Fibroblast of mammary gland (primary cell): ENCODE results near the gene WDR7.
"Not testable (repeated sequence)": the region's sequence is repeated elsewhere in the genome, so short reads cannot be mapped to it uniquely, and the experiment has no call there.

Source experiments
- DNase-seq: peaks from one replicate; pipeline ENCODE4 v3.0.0-alpha.2; 2010; ENCODE audit warnings: low read depth
- H3K4me3 ChIP-seq: 2 replicates; pipeline ENCODE4 v1.5.1; 2011; ENCODE audit warnings: low read depth, mild to moderate bottlenecking, low read length, moderate library complexity; ENCODE audit not compliant: control insufficient read depth
- TF ChIP-seq, protein P1 (sequence below): conservative IDR thresholded peaks from 2 replicates; pipeline ENCODE4 v1.5.1; 2011; ENCODE audit warnings: low read depth, low read length, inconsistent platforms; ENCODE audit not compliant: control insufficient read depth, insufficient read depth

Gene WDR7

GRCh38 chr18:56652802-56653201 is 1.6 kb downstream of the WDR7 start:
- no peak for DNase-seq
- TF ChIP-seq, protein P1, sequence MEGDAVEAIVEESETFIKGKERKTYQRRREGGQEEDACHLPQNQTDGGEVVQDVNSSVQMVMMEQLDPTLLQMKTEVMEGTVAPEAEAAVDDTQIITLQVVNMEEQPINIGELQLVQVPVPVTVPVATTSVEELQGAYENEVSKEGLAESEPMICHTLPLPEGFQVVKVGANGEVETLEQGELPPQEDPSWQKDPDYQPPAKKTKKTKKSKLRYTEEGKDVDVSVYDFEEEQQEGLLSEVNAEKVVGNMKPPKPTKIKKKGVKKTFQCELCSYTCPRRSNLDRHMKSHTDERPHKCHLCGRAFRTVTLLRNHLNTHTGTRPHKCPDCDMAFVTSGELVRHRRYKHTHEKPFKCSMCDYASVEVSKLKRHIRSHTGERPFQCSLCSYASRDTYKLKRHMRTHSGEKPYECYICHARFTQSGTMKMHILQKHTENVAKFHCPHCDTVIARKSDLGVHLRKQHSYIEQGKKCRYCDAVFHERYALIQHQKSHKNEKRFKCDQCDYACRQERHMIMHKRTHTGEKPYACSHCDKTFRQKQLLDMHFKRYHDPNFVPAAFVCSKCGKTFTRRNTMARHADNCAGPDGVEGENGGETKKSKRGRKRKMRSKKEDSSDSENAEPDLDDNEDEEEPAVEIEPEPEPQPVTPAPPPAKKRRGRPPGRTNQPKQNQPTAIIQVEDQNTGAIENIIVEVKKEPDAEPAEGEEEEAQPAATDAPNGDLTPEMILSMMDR, result no peak
- H3K4me3 ChIP-seq, result no peak overlapping the region

- H3K4me3 ChIP-seq, DNase-seq: not testable (repeated sequence)
Observed at GRCh38 chr18:56654280-56654679, 3.1 kb downstream of the WDR7 start.

GRCh38 chr18:56658261-56658660 is 7.1 kb downstream of the WDR7 start:
- TF ChIP-seq, protein P1, result no peak
- H3K4me3 ChIP-seq, result no peak overlapping the region
- DNase-seq, result no peak

GRCh38 chr18:56659111-56659510 is 8.0 kb downstream of the WDR7 start:
- DNase-seq, result no peak
- TF ChIP-seq, protein P1, result no peak
- no peak overlapping the region for H3K4me3 ChIP-seq

DNA sequence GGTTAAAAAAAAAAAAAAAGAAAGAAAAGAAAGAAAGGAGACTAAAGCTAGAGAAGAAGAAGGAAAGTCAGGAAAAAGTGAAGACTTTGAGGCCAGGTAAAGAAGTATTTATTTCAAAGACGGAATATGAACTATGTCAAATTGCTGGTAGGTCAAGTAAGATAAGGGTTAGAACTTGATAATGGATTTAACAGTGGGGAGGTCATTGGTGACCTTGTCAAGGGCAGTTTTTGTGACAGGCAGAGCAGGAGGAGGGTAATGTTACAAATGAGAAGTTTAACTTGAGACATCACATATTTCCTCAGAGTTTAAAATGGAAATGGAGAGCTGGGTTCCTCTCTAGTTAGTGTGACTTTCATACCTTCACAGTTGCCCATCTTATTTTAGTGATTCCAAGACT is 9.5 kb downstream of the WDR7 start:
- no peak overlapping the region for H3K4me3 ChIP-seq
- no peak for DNase-seq
- TF ChIP-seq, protein P1, result no peak

DNA sequence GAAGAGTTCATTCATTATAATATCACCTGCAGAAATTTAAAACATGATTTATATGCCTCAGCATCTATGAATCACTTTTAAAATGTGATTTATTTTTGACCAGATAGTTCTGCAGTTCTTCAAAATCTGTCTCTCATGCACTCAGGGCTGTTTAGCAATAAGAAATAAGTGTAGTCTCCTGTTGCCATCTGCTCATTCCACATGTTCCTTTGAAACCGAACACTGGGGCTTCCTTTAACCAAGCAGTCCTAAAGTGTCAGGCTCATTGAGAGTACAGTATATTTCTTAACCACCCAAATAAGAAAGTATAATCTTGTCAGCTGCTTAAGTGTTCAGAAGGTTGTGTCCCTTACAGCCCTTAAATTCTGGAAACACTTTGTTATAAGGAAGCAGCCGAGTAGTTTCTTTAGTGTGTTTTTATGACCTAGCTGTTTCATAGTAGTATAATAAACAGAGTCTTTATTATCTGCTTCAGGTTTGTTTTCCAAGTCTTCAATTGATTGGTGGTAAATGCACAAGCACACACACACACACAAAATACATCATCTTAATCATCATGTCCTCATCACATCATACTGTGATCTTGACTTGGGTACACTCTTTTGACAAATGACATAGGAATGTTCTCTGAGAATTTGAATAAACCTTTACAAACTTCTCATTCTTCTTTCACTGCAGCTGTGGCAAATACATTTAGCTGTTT is 10.4 kb downstream of the WDR7 start:
- no peak overlapping the region for H3K4me3 ChIP-seq
- TF ChIP-seq, protein P1, result no peak
- DNase-seq, result peak; percentile 14

DNA sequence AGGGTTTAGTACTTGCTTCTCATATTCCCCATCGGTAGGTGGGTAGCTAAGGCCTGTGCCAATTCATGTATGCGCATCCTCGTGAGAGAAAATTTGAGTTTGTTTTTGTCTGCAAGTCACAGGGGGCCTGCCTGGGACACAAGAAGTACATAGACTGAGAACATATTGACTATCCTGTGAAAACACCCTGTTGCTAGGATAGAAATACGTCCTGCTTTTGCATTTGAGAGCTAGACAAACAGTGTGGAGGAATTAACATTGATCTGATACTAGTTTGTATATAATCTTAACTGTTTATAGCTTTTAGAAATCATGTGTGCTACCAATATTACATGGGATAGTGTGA is 10.9 kb downstream of the WDR7 start:
- H3K4me3 ChIP-seq, result no peak overlapping the region
- no peak for DNase-seq
- TF ChIP-seq, protein P1, result no peak
